Measurements from ENCODE around the gene TUBB6. TPM values are rescaled to one million over a fixed set of nuclear protein-coding genes. Genes with fewer than 3 reads are reported as not detected.

The TUBB6 gene
- total and polyA plus RNA-seq, 2 of the 13 experiments (the other 11 are each of a cell fraction or from before 2014, with no cell fraction given), result 9.9 to 28.6 TPM

- no peak for TF ChIP-seq ZC3H13 (CRISPR knock-in tag; IDR thresholded peaks at IDR 0.05)
- TF ChIP-seq ZNF260 (CRISPR knock-in tag; IDR thresholded peaks at IDR 0.05; ENCODE audit: borderline replicate concordance, low read depth), result no peak
- TF ChIP-seq THAP11 (CRISPR knock-in tag; IDR thresholded peaks at IDR 0.05), result no peak
- peak; percentile 40; the same call in 1 of the 2 replicates for TF ChIP-seq ZNF292 (CRISPR knock-in tag; IDR thresholded peaks at IDR 0.05; ENCODE audit: borderline replicate concordance, low read depth)
- TF ChIP-seq, protein P1, sequence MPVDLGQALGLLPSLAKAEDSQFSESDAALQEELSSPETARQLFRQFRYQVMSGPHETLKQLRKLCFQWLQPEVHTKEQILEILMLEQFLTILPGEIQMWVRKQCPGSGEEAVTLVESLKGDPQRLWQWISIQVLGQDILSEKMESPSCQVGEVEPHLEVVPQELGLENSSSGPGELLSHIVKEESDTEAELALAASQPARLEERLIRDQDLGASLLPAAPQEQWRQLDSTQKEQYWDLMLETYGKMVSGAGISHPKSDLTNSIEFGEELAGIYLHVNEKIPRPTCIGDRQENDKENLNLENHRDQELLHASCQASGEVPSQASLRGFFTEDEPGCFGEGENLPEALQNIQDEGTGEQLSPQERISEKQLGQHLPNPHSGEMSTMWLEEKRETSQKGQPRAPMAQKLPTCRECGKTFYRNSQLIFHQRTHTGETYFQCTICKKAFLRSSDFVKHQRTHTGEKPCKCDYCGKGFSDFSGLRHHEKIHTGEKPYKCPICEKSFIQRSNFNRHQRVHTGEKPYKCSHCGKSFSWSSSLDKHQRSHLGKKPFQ (CRISPR knock-in tag; IDR thresholded peaks at IDR 0.05; ENCODE audit: insufficient replicate concordance), result peak; percentile 58
- TF ChIP-seq HCFC1 (IDR thresholded peaks at IDR 0.05; ENCODE audit: low read depth, low read length), result no peak
- no peak for TF ChIP-seq EHMT2 (IDR thresholded peaks at IDR 0.05; ENCODE audit: borderline replicate concordance, low read depth, low read length)
- TF ChIP-seq PTBP1 (IDR thresholded peaks at IDR 0.05; ENCODE audit: low read depth, low read length, poor library complexity, severe bottlenecking), result no peak
- TF ChIP-seq AKAP8 (CRISPR knock-in tag; IDR thresholded peaks at IDR 0.05), result no peak
- TF ChIP-seq MAF1 (CRISPR knock-in tag; IDR thresholded peaks at IDR 0.05; ENCODE audit: borderline replicate concordance), result no peak
- TF ChIP-seq, protein P2, sequence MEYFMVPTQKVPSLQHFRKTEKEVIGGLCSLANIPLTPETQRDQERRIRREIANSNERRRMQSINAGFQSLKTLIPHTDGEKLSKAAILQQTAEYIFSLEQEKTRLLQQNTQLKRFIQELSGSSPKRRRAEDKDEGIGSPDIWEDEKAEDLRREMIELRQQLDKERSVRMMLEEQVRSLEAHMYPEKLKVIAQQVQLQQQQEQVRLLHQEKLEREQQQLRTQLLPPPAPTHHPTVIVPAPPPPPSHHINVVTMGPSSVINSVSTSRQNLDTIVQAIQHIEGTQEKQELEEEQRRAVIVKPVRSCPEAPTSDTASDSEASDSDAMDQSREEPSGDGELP (IDR thresholded peaks at IDR 0.05; ENCODE audit: borderline replicate concordance, low read depth), result no peak; the same call in 1 of the 2 replicates
- TF ChIP-seq ZNF800 (CRISPR knock-in tag; IDR thresholded peaks at IDR 0.05), result no peak
- no peak for TF ChIP-seq ELF1 (CRISPR knock-in tag; IDR thresholded peaks at IDR 0.05)
- no peak for TF ChIP-seq MIXL1 (CRISPR knock-in tag; IDR thresholded peaks at IDR 0.05)
- no peak for TF ChIP-seq ZFYVE20 (CRISPR knock-in tag; IDR thresholded peaks at IDR 0.05; ENCODE audit: borderline replicate concordance, low read depth)
- TF ChIP-seq ZNF780A (CRISPR knock-in tag; IDR thresholded peaks at IDR 0.05), result no peak
- no peak for TF ChIP-seq TBP (CRISPR knock-in tag; IDR thresholded peaks at IDR 0.05)
- TF ChIP-seq NFE2L2 (IDR thresholded peaks at IDR 0.05; ENCODE audit: low read length), result no peak
- no peak for TF ChIP-seq EZH2 (conservative IDR thresholded peaks at IDR 0.05; ENCODE audit: low read depth, low read length)
- no peak for TF ChIP-seq ZNF543 (CRISPR knock-in tag; IDR thresholded peaks at IDR 0.05)
- 0 out of 2 replicates have a peak, but pooled peaks have one; percentile 3 for TF ChIP-seq KDM4B (CRISPR knock-in tag; IDR thresholded peaks at IDR 0.05)
- TF ChIP-seq, protein P3, sequence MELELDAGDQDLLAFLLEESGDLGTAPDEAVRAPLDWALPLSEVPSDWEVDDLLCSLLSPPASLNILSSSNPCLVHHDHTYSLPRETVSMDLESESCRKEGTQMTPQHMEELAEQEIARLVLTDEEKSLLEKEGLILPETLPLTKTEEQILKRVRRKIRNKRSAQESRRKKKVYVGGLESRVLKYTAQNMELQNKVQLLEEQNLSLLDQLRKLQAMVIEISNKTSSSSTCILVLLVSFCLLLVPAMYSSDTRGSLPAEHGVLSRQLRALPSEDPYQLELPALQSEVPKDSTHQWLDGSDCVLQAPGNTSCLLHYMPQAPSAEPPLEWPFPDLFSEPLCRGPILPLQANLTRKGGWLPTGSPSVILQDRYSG (CRISPR knock-in tag; IDR thresholded peaks at IDR 0.05), result no peak
- 0 out of 2 replicates have a peak, but pooled peaks have one; percentile 34 for TF ChIP-seq ZNF124 (CRISPR knock-in tag; IDR thresholded peaks at IDR 0.05)
- TF ChIP-seq POGZ (CRISPR knock-in tag; IDR thresholded peaks at IDR 0.05), result no peak
- TF ChIP-seq ZBTB3 (CRISPR knock-in tag; IDR thresholded peaks at IDR 0.05; ENCODE audit: borderline replicate concordance, low read depth), result no peak
- TF ChIP-seq POLR2A (IDR thresholded peaks at IDR 0.05; ENCODE audit: insufficient read depth in 1 of 2, low read depth in 2 of 2, low read length in 2 of 2), result peak in 1 of 2 experiments; percentile 59; a peak in 2 of 4 replicates
These were observed 29.0 kb upstream of the TUBB6 start (continued) for GRCh38 chr18:12278741-12279682.

Data from HepG2 (cell line).